Fibroblast of lung (primary cell): ENCODE data around the gene RBL1. TPM values are rescaled to one million over a fixed set of nuclear protein-coding genes. Genes with fewer than 3 reads are reported as not detected.
"Not testable (repeated sequence)": the region's sequence is repeated elsewhere in the genome, so short reads cannot be mapped to it uniquely, and the experiment has no call there.

Source experiments
- DNase-seq, 2 donors: peaks; one replicate each; pipeline versions ENCODE4 v3.0.0 to v3.0.0-alpha.2; 2010; ENCODE audit warnings: low read depth in 2 of 2
- H2AFZ ChIP-seq: 2 replicates; pipeline ENCODE4 v1.5.1; 2012; ENCODE audit warnings: low read length, control low read depth, inconsistent platforms
- H3K27ac ChIP-seq: 2 replicates; pipeline ENCODE4 v1.5.1; 2011; ENCODE audit warnings: low read length, control low read depth; ENCODE audit not compliant: insufficient read depth
- H3K27me3 ChIP-seq: 2 replicates; pipeline ENCODE4 v1.5.1; 2011; ENCODE audit warnings: mild to moderate bottlenecking, low read length; ENCODE audit not compliant: control insufficient read depth, insufficient read depth
- H3K36me3 ChIP-seq: 2 replicates; pipeline ENCODE4 v1.5.1; 2011; ENCODE audit warnings: low read length; ENCODE audit not compliant: control insufficient read depth, insufficient read depth
- H3K4me1 ChIP-seq: 2 replicates; pipeline ENCODE4 v1.5.1; 2011; ENCODE audit warnings: low read length; ENCODE audit not compliant: control insufficient read depth, insufficient read depth; ENCODE audit errors: extremely low read depth
- H3K4me2 ChIP-seq: 2 replicates; pipeline ENCODE4 v1.5.1; 2011; ENCODE audit warnings: low read length, control low read depth; ENCODE audit not compliant: insufficient read depth; ENCODE audit errors: extremely low read depth
- H3K4me3 ChIP-seq, 4 experiments: fragments of 200-600 bp in 1 of 4; sonication (generic) in 1 of 4; replicated peaks in 1 of 4; 2 replicates each; pipeline ENCODE4 v1.5.1; 2011 to 2016; ENCODE audit warnings: low read length in 4 of 4, low read depth in 3 of 4, mild to moderate bottlenecking in 3 of 4, control low read depth in 2 of 4, inconsistent platforms in 1 of 4, mixed read lengths in 1 of 4; ENCODE audit not compliant: insufficient read depth in 1 of 4; ENCODE audit errors: control extremely low read depth in 1 of 4
- H3K79me2 ChIP-seq: 2 replicates; pipeline ENCODE4 v1.5.1; 2012; ENCODE audit warnings: mild to moderate bottlenecking, low read length, inconsistent platforms; ENCODE audit not compliant: control insufficient read depth, insufficient read depth
- H3K9ac ChIP-seq: 2 replicates; pipeline ENCODE4 v1.5.1; 2011; ENCODE audit warnings: mild to moderate bottlenecking, low read length, control low read depth; ENCODE audit not compliant: insufficient read depth
- H3K9me3 ChIP-seq: 2 replicates; pipeline ENCODE4 v1.5.1; 2012; ENCODE audit warnings: low read depth, low read length; ENCODE audit not compliant: control insufficient read depth, insufficient read depth
- H4K20me1 ChIP-seq: 2 replicates; pipeline ENCODE4 v1.5.1; 2011; ENCODE audit warnings: low read length; ENCODE audit not compliant: control insufficient read depth, insufficient read depth; ENCODE audit errors: extremely low read depth
- EZH2 ChIP-seq: IDR thresholded peaks from 2 replicates; pipeline ENCODE4 v1.5.1; 2012; ENCODE audit warnings: low read length, control low read depth, mild to moderate bottlenecking; ENCODE audit errors: missing control alignments
- polyA plus RNA-seq, 2 donors: library from polyadenylated mRNA; depleted of rRNA in 1 of 2; stranded (reverse) in 1 of 2; unstranded in 1 of 2; fragments of >200 nt; gene quantifications; 2 replicates each; pipeline ENCODE4 v1.2.1, GENCODE V29; 2011 to 2012; ENCODE audit warnings: missing spikeins in 1 of 2
- total RNA-seq: library from RNA; depleted of rRNA; stranded (reverse); fragments of >200 nt; gene quantifications from 2 replicates; pipeline ENCODE4 v1.2.1, GENCODE V29; 2014
- TF ChIP-seq, protein P1 (sequence below), 2 donors: IDR thresholded peaks in 1 of 2; conservative IDR thresholded peaks in 1 of 2; 1 replicate in 1 of 2; 2 replicates in 1 of 2; pipeline ENCODE4 v1.5.1; 2011 to 2012; ENCODE audit warnings: low read length in 2 of 2, control low read depth in 1 of 2, inconsistent platforms in 1 of 2, low read depth in 1 of 2, mild to moderate bottlenecking in 1 of 2

RBL1 gene
- total and polyA plus RNA-seq, 2 donors (not counting 1 experiment from before 2014, with no cell fraction given): 6.9 to 9.1 TPM

DNA sequence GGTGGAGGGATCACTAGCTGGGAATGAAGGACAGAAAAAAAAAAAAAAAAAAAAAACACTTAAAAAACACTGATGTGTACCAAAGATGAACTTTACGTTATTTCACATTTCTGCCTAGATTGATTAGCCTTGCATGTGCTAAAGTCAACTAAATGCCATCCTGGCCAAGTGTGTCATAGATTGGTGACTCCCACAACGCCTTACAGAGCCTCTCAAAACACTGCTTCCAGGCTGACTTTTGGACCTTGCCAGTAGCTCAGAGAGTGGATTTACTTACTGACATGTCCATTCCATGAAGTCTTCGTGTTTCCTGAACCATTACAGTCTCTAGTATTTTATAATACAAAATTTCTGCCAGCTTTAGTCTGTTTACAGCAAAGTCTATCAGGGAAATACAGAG lies 40.5 kb downstream of the RBL1 start:
- peaks cover 2% of the 10 kb centered on the region for H3K36me3 ChIP-seq
- no peaks in the 10 kb centered on the region for H4K20me1 ChIP-seq
- no peak overlapping the region for H2AFZ ChIP-seq
- no peaks in the 10 kb centered on the region for H3K79me2 ChIP-seq
- no peak overlapping the region for H3K4me3 ChIP-seq
- H3K27me3 ChIP-seq: no peaks in the 10 kb centered on the region
- TF ChIP-seq, protein P1, sequence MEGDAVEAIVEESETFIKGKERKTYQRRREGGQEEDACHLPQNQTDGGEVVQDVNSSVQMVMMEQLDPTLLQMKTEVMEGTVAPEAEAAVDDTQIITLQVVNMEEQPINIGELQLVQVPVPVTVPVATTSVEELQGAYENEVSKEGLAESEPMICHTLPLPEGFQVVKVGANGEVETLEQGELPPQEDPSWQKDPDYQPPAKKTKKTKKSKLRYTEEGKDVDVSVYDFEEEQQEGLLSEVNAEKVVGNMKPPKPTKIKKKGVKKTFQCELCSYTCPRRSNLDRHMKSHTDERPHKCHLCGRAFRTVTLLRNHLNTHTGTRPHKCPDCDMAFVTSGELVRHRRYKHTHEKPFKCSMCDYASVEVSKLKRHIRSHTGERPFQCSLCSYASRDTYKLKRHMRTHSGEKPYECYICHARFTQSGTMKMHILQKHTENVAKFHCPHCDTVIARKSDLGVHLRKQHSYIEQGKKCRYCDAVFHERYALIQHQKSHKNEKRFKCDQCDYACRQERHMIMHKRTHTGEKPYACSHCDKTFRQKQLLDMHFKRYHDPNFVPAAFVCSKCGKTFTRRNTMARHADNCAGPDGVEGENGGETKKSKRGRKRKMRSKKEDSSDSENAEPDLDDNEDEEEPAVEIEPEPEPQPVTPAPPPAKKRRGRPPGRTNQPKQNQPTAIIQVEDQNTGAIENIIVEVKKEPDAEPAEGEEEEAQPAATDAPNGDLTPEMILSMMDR (conservative IDR thresholded peaks at IDR 0.05 in 1 of 2, IDR thresholded peaks at IDR 0.05 in 1 of 2; ENCODE audit: low read depth in 1 of 2, low read length in 2 of 2): no peak
- TF ChIP-seq EZH2: no peak
- no peaks in the 10 kb centered on the region for H3K9me3 ChIP-seq
- no peak overlapping the region for H3K9ac ChIP-seq
- H3K27ac ChIP-seq: no peak overlapping the region
- DNase-seq: no peak
- no peaks in the 10 kb centered on the region for H3K4me1 ChIP-seq
- no peak overlapping the region for H3K4me2 ChIP-seq

GRCh38 chr20:37053230-37053950 lies 42.4 kb downstream of the RBL1 start:
- Histone ChIP-seq H3K4me3 (no peak overlapping the region), H3K4me2 (no peak overlapping the region), H2AFZ (no peak overlapping the region), H3K27ac (no peak overlapping the region), H3K9me3 (no peaks in the 10 kb centered on the region), H3K36me3 (peaks cover 2% of the 10 kb centered on the region), H3K27me3 (no peaks in the 10 kb centered on the region), H4K20me1 (no peaks in the 10 kb centered on the region), H3K4me1 (no peaks in the 10 kb centered on the region), H3K79me2 (no peaks in the 10 kb centered on the region), H3K9ac (no peak overlapping the region)
- TF ChIP-seq EZH2: no peak
- TF ChIP-seq, protein P1 (conservative IDR thresholded peaks at IDR 0.05 in 1 of 2, IDR thresholded peaks at IDR 0.05 in 1 of 2; ENCODE audit: low read depth in 1 of 2, low read length in 2 of 2): no peak
- DNase-seq: peak in 1 of 2 donors; percentile 13

- H3K36me3 ChIP-seq: no peaks in the 10 kb centered on the region
- TF ChIP-seq, protein P1 (conservative IDR thresholded peaks at IDR 0.05 in 1 of 2, IDR thresholded peaks at IDR 0.05 in 1 of 2; ENCODE audit: low read depth in 1 of 2, low read length in 2 of 2): no peak
- TF ChIP-seq EZH2: no peak
- no peak overlapping the region for H3K9ac ChIP-seq
- H3K27me3 ChIP-seq: no peaks in the 10 kb centered on the region
- no peak overlapping the region for H3K4me2 ChIP-seq
- no peak overlapping the region for H3K27ac ChIP-seq
- H3K4me3 ChIP-seq: no peak overlapping the region
- no peaks in the 10 kb centered on the region for H3K9me3 ChIP-seq
- no peaks in the 10 kb centered on the region for H3K4me1 ChIP-seq
- no peaks in the 10 kb centered on the region for H4K20me1 ChIP-seq
- no peak for DNase-seq
- no peaks in the 10 kb centered on the region for H3K79me2 ChIP-seq
- no peak overlapping the region for H2AFZ ChIP-seq
Observed at GRCh38 chr20:37042986-37043972, 52.5 kb downstream of the RBL1 start.

- not testable (repeated sequence) for H3K4me3 ChIP-seq, H3K36me3 ChIP-seq, DNase-seq, H2AFZ ChIP-seq, H3K4me1 ChIP-seq, H3K9me3 ChIP-seq, H3K27ac ChIP-seq, H3K27me3 ChIP-seq, H4K20me1 ChIP-seq, H3K4me2 ChIP-seq, H3K9ac ChIP-seq, H3K79me2 ChIP-seq
Observed at GRCh38 chr20:37039366-37039765, 56.4 kb downstream of the RBL1 start.
